Measurements from ENCODE around the gene C1QTNF12.

The C1QTNF12 gene

GRCh38 chr1:1247341-1247913 lies 905 bp upstream of the C1QTNF12 start:
- DNase-seq (ENCODE audit: extremely low spot score) = no peak
- CTCF ChIA-PET = no interaction called here
- TF ChIP-seq ARNT (IDR thresholded peaks at IDR 0.05) = no peak
- no peak for TF ChIP-seq CTBP1 (IDR thresholded peaks at IDR 0.05; ENCODE audit: borderline replicate concordance)
- TF ChIP-seq BHLHE40 (IDR thresholded peaks at IDR 0.05; ENCODE audit: borderline replicate concordance) = no peak
- TF ChIP-seq ELF4 (IDR thresholded peaks at IDR 0.05) = no peak
- TF ChIP-seq HDGF (IDR thresholded peaks at IDR 0.05; ENCODE audit: borderline replicate concordance) = no peak
- POLR2A ChIA-PET = interaction anchor here (1.0 kb wide), 1 partner anchor 8 kb away, joined by 4 read pairs; no protein-coding TSS in a partner anchor

DNA sequence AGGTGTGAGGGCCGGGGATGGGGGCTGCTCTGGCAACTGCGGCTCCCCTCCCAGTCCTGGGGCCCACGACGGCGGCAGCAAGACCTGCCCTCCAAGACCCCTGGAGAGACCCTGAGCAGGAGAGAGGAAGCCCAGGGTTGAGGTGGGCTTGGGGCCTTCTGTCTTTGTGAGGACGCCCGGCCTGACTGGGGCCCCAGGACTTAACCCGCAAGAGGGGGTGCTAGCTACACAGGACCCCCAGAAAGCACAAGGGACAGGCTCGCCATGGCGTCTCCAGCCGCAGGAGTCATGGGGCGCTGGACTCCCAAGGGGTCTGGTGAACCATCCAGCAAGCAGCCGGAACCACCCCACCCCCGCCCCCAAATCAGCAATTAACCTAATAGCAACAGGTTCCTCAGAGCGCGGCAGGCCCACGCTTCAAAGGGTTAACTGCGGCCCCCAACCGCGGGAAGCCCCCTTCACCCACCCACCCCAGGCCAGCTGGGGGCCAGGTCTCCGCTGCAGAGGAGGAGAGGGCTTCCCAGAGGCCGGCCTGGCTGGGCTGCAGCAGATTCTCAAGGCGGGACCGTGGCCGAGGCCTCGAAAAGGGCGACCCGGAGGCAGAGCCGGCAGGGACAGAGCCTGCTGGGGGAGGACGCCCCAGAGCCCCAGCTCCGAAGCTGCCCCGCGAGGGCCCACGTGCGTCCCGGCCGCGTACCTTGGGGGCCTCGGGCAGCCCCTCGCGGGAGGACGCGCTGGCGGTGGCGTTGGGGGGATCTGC lies 525 bp downstream of the C1QTNF12 start:
- ChIA-PET CTCF (no interaction called here), POLR2A (no interaction called here)
- DNase-seq (ENCODE audit: extremely low spot score) = no peak
- TF ChIP-seq CTBP1 (IDR thresholded peaks at IDR 0.05; ENCODE audit: borderline replicate concordance) (no peak), HDGF (IDR thresholded peaks at IDR 0.05; ENCODE audit: borderline replicate concordance) (no peak), SUZ12 (IDR thresholded peaks at IDR 0.05) (no peak), ZNF384 (IDR thresholded peaks at IDR 0.05) (no peak), L3MBTL2 (conservative IDR thresholded peaks at IDR 0.05) (no peak), LEF1 (IDR thresholded peaks at IDR 0.05; ENCODE audit: borderline replicate concordance) (no peak)
- TF ChIP-seq, protein P1, sequence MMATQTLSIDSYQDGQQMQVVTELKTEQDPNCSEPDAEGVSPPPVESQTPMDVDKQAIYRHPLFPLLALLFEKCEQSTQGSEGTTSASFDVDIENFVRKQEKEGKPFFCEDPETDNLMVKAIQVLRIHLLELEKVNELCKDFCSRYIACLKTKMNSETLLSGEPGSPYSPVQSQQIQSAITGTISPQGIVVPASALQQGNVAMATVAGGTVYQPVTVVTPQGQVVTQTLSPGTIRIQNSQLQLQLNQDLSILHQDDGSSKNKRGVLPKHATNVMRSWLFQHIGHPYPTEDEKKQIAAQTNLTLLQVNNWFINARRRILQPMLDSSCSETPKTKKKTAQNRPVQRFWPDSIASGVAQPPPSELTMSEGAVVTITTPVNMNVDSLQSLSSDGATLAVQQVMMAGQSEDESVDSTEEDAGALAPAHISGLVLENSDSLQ (IDR thresholded peaks at IDR 0.05) = no peak

DNA sequence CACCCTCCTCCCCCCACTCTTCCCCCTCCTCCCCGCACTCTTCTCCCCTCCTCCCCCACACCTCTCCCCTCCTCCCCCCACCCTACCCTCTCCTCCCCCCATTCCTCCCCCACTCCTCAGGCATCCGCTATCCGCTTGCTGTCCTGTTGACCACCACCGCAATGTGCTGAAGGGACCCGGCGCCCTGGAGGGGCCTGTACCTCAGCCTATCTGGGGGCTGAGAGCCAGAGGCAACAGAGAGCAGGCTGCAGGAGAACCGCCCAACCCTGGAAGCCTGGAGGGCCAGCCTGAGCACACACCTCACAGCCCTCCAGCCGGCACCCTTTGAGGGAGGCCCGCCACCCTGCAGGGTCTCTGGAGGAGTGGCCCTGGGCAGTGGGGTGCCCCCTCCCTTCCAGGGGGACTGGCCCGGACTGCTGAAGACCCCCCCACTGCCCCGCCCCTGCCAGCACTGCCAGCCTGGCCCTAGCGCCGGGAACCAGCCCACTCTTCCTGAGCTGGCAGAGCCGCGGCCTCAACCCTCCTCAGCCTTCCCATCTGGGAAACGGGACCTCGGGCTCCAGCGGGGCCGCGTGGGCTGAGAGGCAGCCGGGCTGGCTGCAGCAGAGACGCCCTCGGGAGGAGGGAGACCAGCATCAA lies 1.2 kb downstream of the C1QTNF12 start:
- no peak for DNase-seq (ENCODE audit: extremely low spot score)
- no peak for TF ChIP-seq HDGF (IDR thresholded peaks at IDR 0.05; ENCODE audit: borderline replicate concordance)
- TF ChIP-seq FOXM1 (IDR thresholded peaks at IDR 0.05; ENCODE audit: borderline replicate concordance) = no peak
- TF ChIP-seq TARDBP (IDR thresholded peaks at IDR 0.05) = no peak
- no peak for TF ChIP-seq FOXK2 (IDR thresholded peaks at IDR 0.05)
- TF ChIP-seq ZNF384 (IDR thresholded peaks at IDR 0.05) = no peak
- TF ChIP-seq BHLHE40 (IDR thresholded peaks at IDR 0.05; ENCODE audit: borderline replicate concordance) = no peak
- no peak for TF ChIP-seq L3MBTL2 (conservative IDR thresholded peaks at IDR 0.05)
- no peak for TF ChIP-seq ARNT (IDR thresholded peaks at IDR 0.05)
- no peak for TF ChIP-seq FOXA1 (IDR thresholded peaks at IDR 0.05)
- TF ChIP-seq ELF4 (IDR thresholded peaks at IDR 0.05) = no peak
- TF ChIP-seq, protein P1 (IDR thresholded peaks at IDR 0.05) = no peak
- TF ChIP-seq SUZ12 (IDR thresholded peaks at IDR 0.05) = no peak
- no peak for TF ChIP-seq NFRKB (IDR thresholded peaks at IDR 0.05)
- no peak for TF ChIP-seq CTBP1 (IDR thresholded peaks at IDR 0.05; ENCODE audit: borderline replicate concordance)
- no peak for TF ChIP-seq LEF1 (IDR thresholded peaks at IDR 0.05; ENCODE audit: borderline replicate concordance)
- CTCF ChIA-PET = no interaction called here
- POLR2A ChIA-PET = no interaction called here

- DNase-seq (ENCODE audit: extremely low spot score) = no peak
- POLR2A ChIA-PET = no interaction called here
- CTCF ChIA-PET = no interaction called here
- TF ChIP-seq ELF4 (IDR thresholded peaks at IDR 0.05) (no peak), FOXA1 (IDR thresholded peaks at IDR 0.05) (no peak), SP1 (IDR thresholded peaks at IDR 0.05) (no peak), ZNF384 (IDR thresholded peaks at IDR 0.05) (no peak), ARNT (IDR thresholded peaks at IDR 0.05) (no peak), FOXK2 (IDR thresholded peaks at IDR 0.05) (no peak), SUZ12 (IDR thresholded peaks at IDR 0.05) (no peak), BHLHE40 (IDR thresholded peaks at IDR 0.05; ENCODE audit: borderline replicate concordance) (no peak), NFRKB (IDR thresholded peaks at IDR 0.05) (no peak), CTBP1 (IDR thresholded peaks at IDR 0.05; ENCODE audit: borderline replicate concordance) (no peak), LEF1 (IDR thresholded peaks at IDR 0.05; ENCODE audit: borderline replicate concordance) (no peak), TARDBP (IDR thresholded peaks at IDR 0.05) (no peak), HDGF (IDR thresholded peaks at IDR 0.05; ENCODE audit: borderline replicate concordance) (no peak), FOXM1 (IDR thresholded peaks at IDR 0.05; ENCODE audit: borderline replicate concordance) (no peak), L3MBTL2 (conservative IDR thresholded peaks at IDR 0.05) (no peak)
Observed at GRCh38 chr1:1244192-1244811, 2.2 kb downstream of the C1QTNF12 start.

DNA sequence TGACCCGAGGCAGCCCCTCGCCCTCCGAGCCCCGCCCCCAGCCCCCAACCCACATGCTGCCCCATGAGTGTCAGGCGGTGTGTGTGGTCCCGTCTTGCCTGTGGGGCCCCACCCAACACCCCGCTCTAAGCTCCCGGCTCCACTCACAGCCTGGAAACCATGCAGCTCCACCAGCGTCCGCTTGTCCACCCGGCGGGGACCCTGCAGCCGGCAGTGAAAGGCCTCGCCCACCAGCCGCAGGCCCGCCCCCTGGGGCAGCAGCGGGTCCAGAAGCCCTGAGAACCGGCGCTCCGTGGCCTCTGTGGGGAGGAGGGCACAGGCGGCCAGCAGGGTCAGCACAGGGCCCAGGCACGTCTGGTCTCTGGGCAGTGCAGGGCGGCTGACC lies 2.7 kb downstream of the C1QTNF12 start:
- no peak for DNase-seq (ENCODE audit: extremely low spot score)
- ChIA-PET CTCF (no interaction called here), POLR2A (no interaction called here)
- TF ChIP-seq FOXA1 (IDR thresholded peaks at IDR 0.05) (no peak), L3MBTL2 (conservative IDR thresholded peaks at IDR 0.05) (no peak), BHLHE40 (IDR thresholded peaks at IDR 0.05; ENCODE audit: borderline replicate concordance) (no peak)

DNA sequence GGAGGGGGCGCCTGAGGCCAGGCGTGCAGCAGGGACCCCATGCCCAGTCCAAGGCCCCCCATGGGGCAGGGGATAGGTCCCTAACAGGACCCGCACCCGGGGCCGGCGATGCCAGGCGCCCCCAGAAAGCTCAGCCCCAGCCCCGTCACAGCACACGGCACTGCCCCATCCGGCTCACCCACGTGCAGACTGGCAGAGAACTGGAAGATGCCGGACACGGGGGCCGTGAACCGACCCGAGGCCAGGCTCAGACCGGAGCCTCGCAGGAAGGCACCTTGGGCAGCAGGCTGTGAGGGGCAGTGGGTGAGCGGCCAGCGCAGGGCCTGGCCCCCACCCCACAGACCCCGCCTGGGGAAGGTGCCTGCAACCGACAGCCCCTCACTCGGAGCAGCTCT lies 3.3 kb downstream of the C1QTNF12 start:
- POLR2A ChIA-PET = no interaction called here
- TF ChIP-seq HDGF (IDR thresholded peaks at IDR 0.05; ENCODE audit: borderline replicate concordance) (no peak), SP1 (IDR thresholded peaks at IDR 0.05) (no peak), ZNF384 (IDR thresholded peaks at IDR 0.05) (no peak), SUZ12 (IDR thresholded peaks at IDR 0.05) (no peak), L3MBTL2 (conservative IDR thresholded peaks at IDR 0.05) (no peak), CTBP1 (IDR thresholded peaks at IDR 0.05; ENCODE audit: borderline replicate concordance) (no peak)
- CTCF ChIA-PET = no interaction called here
- no peak for DNase-seq (ENCODE audit: extremely low spot score)

Data from HEK293T (cell line).